PC-9 (cell line): Measurements from ENCODE around the gene TADA2B. TPM values are rescaled to one million over a fixed set of nuclear protein-coding genes. Genes with fewer than 3 reads are reported as not detected.

ENCODE experiments used
- BruUV-seq: library from RNA; stranded (reverse); fragments of 400-500 nt; replicated peaks from 2 replicates; lab custom pipeline; 2021; lab: Mats Ljungman, UMichigan
- CTCF ChIA-PET: fragments of 300-600 bp; sonication (Branson Sonifier 250); formaldehyde crosslinking; loops from one replicate; lab custom pipeline; 2022; ENCODE audit warnings: antibody characterized with exemption; lab: Charles Lee
- POLR2A ChIA-PET: fragments of 300-600 bp; sonication (Branson Sonifier 250); formaldehyde crosslinking; loops from one replicate; lab custom pipeline; 2022; ENCODE audit warnings: antibody characterized with exemption; ENCODE audit not compliant: unreplicated experiment; lab: Charles Lee
- DNase-seq, 2 experiments: peaks; one replicate each; pipeline versions ENCODE4 v3.0.0 to v3.0.0-alpha.2; 2015 to 2022; ENCODE audit warnings: mixed read lengths in 1 of 2
- H2AFZ ChIP-seq: fragments of 200-600 bp; sonication (generic); 2 replicates; pipeline ENCODE4 v1.8.1; 2017; ENCODE audit warnings: antibody characterized with exemption
- H3F3A ChIP-seq: fragments of 200-600 bp; sonication (generic); 2 replicates; pipeline ENCODE4 v1.8.1; 2017; ENCODE audit warnings: antibody characterized with exemption, mild to moderate bottlenecking, low read depth; ENCODE audit not compliant: insufficient read depth
- H3K27ac ChIP-seq: fragments of 200-600 bp; sonication (generic); 2 replicates; pipeline ENCODE4 v1.6.1; 2016; ENCODE audit warnings: mixed run types
- H3K27me3 ChIP-seq: fragments of 200-600 bp; sonication (generic); 2 replicates; pipeline ENCODE4 v1.6.1; 2016; ENCODE audit warnings: low read depth, mixed run types; ENCODE audit not compliant: insufficient read depth
- H3K36me3 ChIP-seq: fragments of 200-600 bp; sonication (generic); 2 replicates; pipeline ENCODE4 v1.6.1; 2016; ENCODE audit warnings: low read depth, mixed run types
- H3K4me1 ChIP-seq: fragments of 200-600 bp; sonication (generic); replicated peaks from 2 replicates; pipeline ENCODE4 v1.6.1; 2016; ENCODE audit warnings: mixed run types; ENCODE audit not compliant: insufficient read depth
- H3K4me2 ChIP-seq: fragments of 200-600 bp; sonication (generic); 2 replicates; pipeline ENCODE4 v1.6.1; 2017; ENCODE audit warnings: mixed run types
- H3K4me3 ChIP-seq: fragments of 200-600 bp; sonication (generic); 2 replicates; pipeline ENCODE4 v1.6.1; 2016; ENCODE audit warnings: mixed run types
- H3K79me2 ChIP-seq: fragments of 200-600 bp; sonication (generic); 2 replicates; pipeline ENCODE4 v1.6.1; 2017; ENCODE audit warnings: low read depth, mixed run types
- H3K9me2 ChIP-seq: fragments of 200-600 bp; sonication (generic); 2 replicates; pipeline ENCODE4 v1.8.1; 2017; ENCODE audit warnings: mild to moderate bottlenecking; ENCODE audit not compliant: insufficient read depth
- H3K9me3 ChIP-seq: fragments of 200-600 bp; sonication (generic); 2 replicates; pipeline ENCODE4 v1.8.1; 2016; ENCODE audit warnings: low read depth; ENCODE audit not compliant: insufficient read depth
- H4K20me1 ChIP-seq: fragments of 200-600 bp; sonication (generic); 2 replicates; pipeline ENCODE4 v1.8.1; 2017; ENCODE audit not compliant: insufficient read depth
- EZH2 ChIP-seq: fragments of 200-600 bp; sonication (generic); IDR thresholded peaks from 2 replicates; pipeline ENCODE4 v1.8.0; 2017; ENCODE audit warnings: antibody characterized with exemption, low read depth
- intact Hi-C: fragments of 100-400 bp; cut with micrococcal nuclease; formaldehyde crosslinking; loops from one replicate; pipeline ENCODE4 v1.10.0; 2022; ENCODE audit not compliant: unreplicated experiment
- total RNA-seq: library from RNA; stranded (reverse); gene quantifications from 2 replicates; pipeline ENCODE4 v1.2.3, GENCODE V29; 2021
- TF ChIP-seq, protein P1 (sequence below): fragments of 200-600 bp; sonication (generic); conservative IDR thresholded peaks from 2 replicates; pipeline ENCODE4 v1.6.1; 2017; ENCODE audit warnings: mixed run types, antibody characterized with exemption, mild to moderate bottlenecking, moderate library complexity

The TADA2B gene
- total RNA-seq, 1 experiment from 2014 or later: 9.5 TPM

- DNase-seq: peak; percentile 96 to 99
- peak within 1 kb of the TSS; percentile 97 for H2AFZ ChIP-seq
- peak within 1 kb of the TSS; percentile 63 for H3K27ac ChIP-seq
- H3K79me2 ChIP-seq: peaks cover 34% of the 10 kb centered on the region
- no peaks in the 10 kb centered on the region for H3K9me2 ChIP-seq
- BruUV-seq: no TSS peak
- no peaks in the 10 kb centered on the region; the same call in 1 of the 2 replicates for H3F3A ChIP-seq
- ChIA-PET CTCF (interaction anchor here (0.6 to 1.9 kb wide), 5 partner anchors 24 to 494 kb away, joined by 3 to 9 read pairs (median 3); partner anchors contain the start of gene TADA2B), POLR2A (interaction anchor here (0.5 to 1.0 kb wide), 10 partner anchors 17 to 686 kb away, joined by 3 to 9 read pairs (median 4); no protein-coding TSS in a partner anchor)
- peaks cover 8% of the 10 kb centered on the region; the same call in 1 of the 2 replicates for H3K36me3 ChIP-seq
- H3K4me1 ChIP-seq: peaks cover 13% of the 10 kb centered on the region
- no peaks in the 10 kb centered on the region for H3K9me3 ChIP-seq
- H3K27me3 ChIP-seq: no peaks in the 10 kb centered on the region
- peaks cover 34% of the 10 kb centered on the region for H4K20me1 ChIP-seq
- no peak for TF ChIP-seq EZH2
- TF ChIP-seq, protein P1, sequence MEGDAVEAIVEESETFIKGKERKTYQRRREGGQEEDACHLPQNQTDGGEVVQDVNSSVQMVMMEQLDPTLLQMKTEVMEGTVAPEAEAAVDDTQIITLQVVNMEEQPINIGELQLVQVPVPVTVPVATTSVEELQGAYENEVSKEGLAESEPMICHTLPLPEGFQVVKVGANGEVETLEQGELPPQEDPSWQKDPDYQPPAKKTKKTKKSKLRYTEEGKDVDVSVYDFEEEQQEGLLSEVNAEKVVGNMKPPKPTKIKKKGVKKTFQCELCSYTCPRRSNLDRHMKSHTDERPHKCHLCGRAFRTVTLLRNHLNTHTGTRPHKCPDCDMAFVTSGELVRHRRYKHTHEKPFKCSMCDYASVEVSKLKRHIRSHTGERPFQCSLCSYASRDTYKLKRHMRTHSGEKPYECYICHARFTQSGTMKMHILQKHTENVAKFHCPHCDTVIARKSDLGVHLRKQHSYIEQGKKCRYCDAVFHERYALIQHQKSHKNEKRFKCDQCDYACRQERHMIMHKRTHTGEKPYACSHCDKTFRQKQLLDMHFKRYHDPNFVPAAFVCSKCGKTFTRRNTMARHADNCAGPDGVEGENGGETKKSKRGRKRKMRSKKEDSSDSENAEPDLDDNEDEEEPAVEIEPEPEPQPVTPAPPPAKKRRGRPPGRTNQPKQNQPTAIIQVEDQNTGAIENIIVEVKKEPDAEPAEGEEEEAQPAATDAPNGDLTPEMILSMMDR: no peak
- intact Hi-C loops: loop anchor here (1.0 to 5.0 kb wide), 4 partner anchors 24 to 285 kb away; partner anchors contain the start of genes KIAA0232 and TADA2B
- H3K4me3 ChIP-seq: peak within 1 kb of the TSS; percentile 90
- H3K4me2 ChIP-seq: peak within 1 kb of the TSS; percentile 94
These were observed 24.5 kb downstream of the TADA2B start, which contains the start of gene GRPEL1 for GRCh38 chr4:7067452-7068278. TSS of gene GRPEL1 (minus strand) at chr4:7068064. CDS start at chr4:7068032, 32 bp downstream.

GRCh38 chr4:7068279-7068842 is 25.2 kb downstream of the TADA2B start:
- intact Hi-C loops: loop anchor here (1.0 to 5.0 kb wide), 4 partner anchors 25 to 286 kb away; partner anchors contain the start of genes KIAA0232 and TADA2B

More at GRCh38 chr4:7068279-7068842, 25.2 kb downstream of the TADA2B start:
- H3K36me3 ChIP-seq: peaks cover 7% of the 10 kb centered on the region; the same call in 1 of the 2 replicates
- TF ChIP-seq, protein P1: no peak
- no peak for TF ChIP-seq EZH2
- H3K9me3 ChIP-seq: no peaks in the 10 kb centered on the region
- 0 out of 2 replicates have a peak overlapping the region, but pooled peaks have one; percentile 23 for H3K27ac ChIP-seq
- H4K20me1 ChIP-seq: peaks cover 34% of the 10 kb centered on the region
- CTCF ChIA-PET: interaction anchor here (1.4 to 1.9 kb wide), 3 partner anchors 94 to 159 kb away, joined by 4 to 9 read pairs (median 6); no protein-coding TSS in a partner anchor
- no peaks in the 10 kb centered on the region for H3K9me2 ChIP-seq
- peaks cover 13% of the 10 kb centered on the region for H3K4me1 ChIP-seq
- no peak for DNase-seq
- POLR2A ChIA-PET: interaction anchor here (0.6 to 1.0 kb wide), 5 partner anchors 125 to 379 kb away, joined by 3 to 9 read pairs (median 7); no protein-coding TSS in a partner anchor
- H3K4me2 ChIP-seq: peak overlapping the region; percentile 85
- H3K79me2 ChIP-seq: peaks cover 34% of the 10 kb centered on the region
- peak overlapping the region; percentile 90 for H3K4me3 ChIP-seq
- no peaks in the 10 kb centered on the region for H3K27me3 ChIP-seq
- no peaks in the 10 kb centered on the region; the same call in 1 of the 2 replicates for H3F3A ChIP-seq
- TSS peak; percentile 97 for BruUV-seq
- peak overlapping the region; percentile 97 for H2AFZ ChIP-seq
